Measurements from ENCODE around the gene ACADS. TPM values are rescaled to one million over a fixed set of nuclear protein-coding genes. Genes with fewer than 3 reads are reported as not detected.
A peak's percentile ranks its signal among the peaks of the same experiment; 100 is the strongest.

ACADS gene
- total RNA-seq, 1 donor from 2014 or later: 31.0 TPM

GRCh38 chr12:120702637-120703036, 23.0 kb upstream of the ACADS start:
- no peak for DNase-seq

GRCh38 chr12:120703311-120703942, 22.2 kb upstream of the ACADS start:
- DNase-seq: no peak

- DNase-seq: no peak
These were observed 20.0 kb upstream of the ACADS start for GRCh38 chr12:120705618-120706017.

- DNase-seq: no peak
These were observed 19.6 kb upstream of the ACADS start for GRCh38 chr12:120706029-120706428.

- no peak for DNase-seq
These were observed 17.0 kb upstream of the ACADS start for GRCh38 chr12:120708651-120709050.

GRCh38 chr12:120710031-120710804, 15.4 kb upstream of the ACADS start, which contains the start of gene UNC119B:
Gene UNC119B, plus strand, starts transcription at chr12:120710458. Its CDS starts 17 bp downstream, at chr12:120710475.
- DNase-seq: peak; percentile 60

GRCh38 chr12:120710805-120711296, 14.8 kb upstream of the ACADS start:
- DNase-seq: peak; percentile 23

GRCh38 chr12:120711411-120711810, 14.2 kb upstream of the ACADS start:
- no peak for DNase-seq

- DNase-seq: no peak
These were observed 13.0 kb upstream of the ACADS start for GRCh38 chr12:120712610-120713009.

- DNase-seq: peak; percentile 89
These were observed 11.7 kb upstream of the ACADS start for GRCh38 chr12:120713861-120714482.

- no peak for DNase-seq
These were observed 7.6 kb upstream of the ACADS start for GRCh38 chr12:120718055-120718454.

- no peak for DNase-seq
These were observed 6.6 kb upstream of the ACADS start for GRCh38 chr12:120719072-120719471.

GRCh38 chr12:120719496-120720233, 6.0 kb upstream of the ACADS start:
- DNase-seq: no peak

GRCh38 chr12:120720234-120720986, 5.2 kb upstream of the ACADS start:
- no peak for DNase-seq

GRCh38 chr12:120720987-120721801, 4.4 kb upstream of the ACADS start:
- DNase-seq: no peak

GRCh38 chr12:120721866-120722265, 3.8 kb upstream of the ACADS start:
- no peak for DNase-seq

GRCh38 chr12:120722784-120723183, 2.8 kb upstream of the ACADS start:
- DNase-seq: no peak

GRCh38 chr12:120724720-120725119, 906 bp upstream of the ACADS start:
- no peak for DNase-seq

GRCh38 chr12:120725151-120725658, 421 bp upstream of the ACADS start:
- no peak for DNase-seq

GRCh38 chr12:120726510-120726793, 826 bp downstream of the ACADS start:
- no peak for DNase-seq

- DNase-seq: no peak
These were observed 1.3 kb downstream of the ACADS start for GRCh38 chr12:120726961-120727360.

Measured in dermis blood vessel endothelial cell (primary cell).